IPS-18c (cell line): ENCODE data around the gene INA.

Experiments
- H3K4me3 ChIP-seq: 2 replicates; pipeline ENCODE4 v1.7.0; 2013; ENCODE audit warnings: low read depth, mild to moderate bottlenecking, low read length, moderate library complexity; ENCODE audit not compliant: insufficient read depth
- H3K9me3 ChIP-seq: one replicate; pipeline ENCODE4 v1.6.1; 2013; ENCODE audit warnings: mild to moderate bottlenecking, low read length, moderate library complexity; ENCODE audit not compliant: control insufficient read depth, insufficient read depth

INA gene

GRCh38 chr10:103259989-103260388, 16.9 kb upstream of the INA start:
- peaks cover 7% of the 10 kb centered on the region for H3K9me3 ChIP-seq
- peak overlapping the region; percentile 15; the same call in 1 of the 2 replicates for H3K4me3 ChIP-seq

- H3K9me3 ChIP-seq: peaks cover 7% of the 10 kb centered on the region
Measured at GRCh38 chr10:103262229-103262628, 14.7 kb upstream of the INA start.

GRCh38 chr10:103265717-103266329, 11.1 kb upstream of the INA start:
- H3K4me3 ChIP-seq: no peak overlapping the region
- H3K9me3 ChIP-seq: no peaks in the 10 kb centered on the region

More at GRCh38 chr10:103262229-103262628, 14.7 kb upstream of the INA start:
- H3K4me3 ChIP-seq: no peak overlapping the region

- no peaks in the 10 kb centered on the region for H3K9me3 ChIP-seq
Measured at GRCh38 chr10:103273041-103273441, 3.9 kb upstream of the INA start.

GRCh38 chr10:103276251-103276895, 565 bp upstream of the INA start:
- Histone ChIP-seq H3K4me3 (peak overlapping the region; percentile 68), H3K9me3 (no peaks in the 10 kb centered on the region)

More at GRCh38 chr10:103273041-103273441, 3.9 kb upstream of the INA start:
- H3K4me3 ChIP-seq: no peak overlapping the region

GRCh38 chr10:103277713-103278536, 987 bp downstream of the INA start:
- peak overlapping the region; percentile 68 for H3K4me3 ChIP-seq
- H3K9me3 ChIP-seq: no peaks in the 10 kb centered on the region

- H3K9me3 ChIP-seq: no peaks in the 10 kb centered on the region
- H3K4me3 ChIP-seq: peak overlapping the region; percentile 68; the same call in 1 of the 2 replicates
Measured at GRCh38 chr10:103278537-103278823, 1.5 kb downstream of the INA start.

- H3K4me3 ChIP-seq: peak overlapping the region; percentile 68; the same call in 1 of the 2 replicates
- H3K9me3 ChIP-seq: no peaks in the 10 kb centered on the region
Measured at GRCh38 chr10:103278862-103279298, 1.9 kb downstream of the INA start.

GRCh38 chr10:103280031-103280430, 3.1 kb downstream of the INA start:
- no peak overlapping the region for H3K4me3 ChIP-seq
- no peaks in the 10 kb centered on the region for H3K9me3 ChIP-seq

- no peaks in the 10 kb centered on the region for H3K9me3 ChIP-seq
- H3K4me3 ChIP-seq: no peak overlapping the region
Measured at GRCh38 chr10:103280506-103280905, 3.6 kb downstream of the INA start.

- Histone ChIP-seq H3K4me3 (no peak overlapping the region; the same call in 1 of the 2 replicates), H3K9me3 (no peaks in the 10 kb centered on the region)
Measured at GRCh38 chr10:103281753-103282152, 4.8 kb downstream of the INA start.

- Histone ChIP-seq H3K9me3 (no peaks in the 10 kb centered on the region), H3K4me3 (no peak overlapping the region)
Measured at GRCh38 chr10:103282961-103283360, 6.0 kb downstream of the INA start.

GRCh38 chr10:103284170-103284569, 7.2 kb downstream of the INA start:
- Histone ChIP-seq H3K9me3 (no peaks in the 10 kb centered on the region), H3K4me3 (no peak overlapping the region)

- H3K9me3 ChIP-seq: no peaks in the 10 kb centered on the region
- H3K4me3 ChIP-seq: no peak overlapping the region
Measured at GRCh38 chr10:103287992-103288391, 11.1 kb downstream of the INA start.

GRCh38 chr10:103291588-103291987, 14.7 kb downstream of the INA start:
- Histone ChIP-seq H3K9me3 (no peaks in the 10 kb centered on the region), H3K4me3 (no peak overlapping the region)

- Histone ChIP-seq H3K4me3 (no peak overlapping the region), H3K9me3 (no peaks in the 10 kb centered on the region)
Measured at GRCh38 chr10:103295374-103296015, 18.6 kb downstream of the INA start.

GRCh38 chr10:103307594-103307993, 30.7 kb downstream of the INA start:
- Histone ChIP-seq H3K4me3 (no peak overlapping the region), H3K9me3 (no peaks in the 10 kb centered on the region)
